GM06990 (cell line): ENCODE measurements around the gene ZSWIM1.
"Not testable (repeated sequence)": the region's sequence is repeated elsewhere in the genome, so short reads cannot be mapped to it uniquely, and the experiment has no call there.

Source experiments
- DNase-seq: peaks from one replicate; pipeline ENCODE4 v3.0.0-alpha.2; 2011; ENCODE audit not compliant: insufficient read length; ENCODE audit errors: extremely low read depth
- H3K27me3 ChIP-seq: replicated peaks from 2 replicates; pipeline ENCODE4 v1.6.0; 2011; ENCODE audit warnings: low read length; ENCODE audit not compliant: control insufficient read depth, insufficient read depth
- H3K36me3 ChIP-seq: 2 replicates; pipeline ENCODE4 v1.5.1; 2011; ENCODE audit warnings: low read length; ENCODE audit not compliant: control insufficient read depth, insufficient read depth
- H3K4me3 ChIP-seq: replicated peaks from 2 replicates; pipeline ENCODE4 v1.5.1; 2011; ENCODE audit warnings: low read depth, mild to moderate bottlenecking, control low read depth, low read length
- CTCF ChIP-seq: IDR thresholded peaks from 2 replicates; pipeline ENCODE4 v1.5.1; 2011; ENCODE audit warnings: low read length, control low read depth, mild to moderate bottlenecking, inconsistent platforms; ENCODE audit not compliant: insufficient read depth, poor library complexity, severe bottlenecking

ZSWIM1 gene

GRCh38 chr20:45921337-45922189 is 40.5 kb downstream of the ZSWIM1 start:
- no peak for TF ChIP-seq CTCF
- Histone ChIP-seq H3K27me3 (no peaks in the 10 kb centered on the region), H3K36me3 (no peaks in the 10 kb centered on the region), H3K4me3 (no peak overlapping the region)
- no peak for DNase-seq

GRCh38 chr20:45924391-45925261 is 43.6 kb downstream of the ZSWIM1 start:
- TF ChIP-seq CTCF: no peak

GRCh38 chr20:45925821-45926506 is 44.9 kb downstream of the ZSWIM1 start:
- Histone ChIP-seq H3K36me3 (no peaks in the 10 kb centered on the region), H3K27me3 (no peaks in the 10 kb centered on the region), H3K4me3 (no peak overlapping the region)
- no peak for DNase-seq
- no peak for TF ChIP-seq CTCF

More at GRCh38 chr20:45924391-45925261, 43.6 kb downstream of the ZSWIM1 start:
- no peak overlapping the region for H3K4me3 ChIP-seq
- no peak for DNase-seq
- no peaks in the 10 kb centered on the region for H3K27me3 ChIP-seq
- H3K36me3 ChIP-seq: no peaks in the 10 kb centered on the region

- H3K4me3 ChIP-seq: no peak overlapping the region
- H3K27me3 ChIP-seq: no peaks in the 10 kb centered on the region
- DNase-seq: no peak
- TF ChIP-seq CTCF: no peak
- H3K36me3 ChIP-seq: no peaks in the 10 kb centered on the region
These were observed 45.7 kb downstream of the ZSWIM1 start for GRCh38 chr20:45926731-45927070.

- TF ChIP-seq CTCF: no peak
- no peaks in the 10 kb centered on the region for H3K36me3 ChIP-seq
- H3K4me3 ChIP-seq: no peak overlapping the region
- no peak for DNase-seq
- H3K27me3 ChIP-seq: no peaks in the 10 kb centered on the region
These were observed 46.2 kb downstream of the ZSWIM1 start for GRCh38 chr20:45927071-45927878.

- DNase-seq, H3K4me3 ChIP-seq, H3K36me3 ChIP-seq, H3K27me3 ChIP-seq: not testable (repeated sequence)
These were observed 50.7 kb downstream of the ZSWIM1 start for GRCh38 chr20:45931680-45932079.
